Skeletal muscle satellite cell (primary cell): ENCODE measurements around the gene PACSIN2.

ENCODE experiments used
- H3K27me3 ChIP-seq: 2 replicates; pipeline ENCODE4 v1.7.0; 2013; ENCODE audit warnings: low read length; ENCODE audit not compliant: control insufficient read depth, insufficient read depth
- H3K36me3 ChIP-seq: 2 replicates; pipeline ENCODE4 v1.7.0; 2013; ENCODE audit warnings: mild to moderate bottlenecking, control low read depth, low read length; ENCODE audit not compliant: insufficient read depth
- H3K4me1 ChIP-seq: 2 replicates; pipeline ENCODE4 v1.7.0; 2013; ENCODE audit warnings: low read length; ENCODE audit not compliant: control insufficient read depth, insufficient read depth
- H3K4me2 ChIP-seq: 2 replicates; pipeline ENCODE4 v1.7.0; 2013; ENCODE audit warnings: mild to moderate bottlenecking, low read length
- H3K4me3 ChIP-seq: 2 replicates; pipeline ENCODE4 v1.7.0; 2013; ENCODE audit warnings: low read length
- H3K9ac ChIP-seq: 2 replicates; pipeline ENCODE4 v1.7.0; 2013; ENCODE audit warnings: mild to moderate bottlenecking, low read depth, low read length, moderate library complexity
- H3K9me3 ChIP-seq: replicated peaks from 2 replicates; pipeline ENCODE4 v1.7.0; 2013; ENCODE audit warnings: mild to moderate bottlenecking, control low read depth, low read length

PACSIN2 gene

GRCh38 chr22:42905702-42906183 is 109.2 kb downstream of the PACSIN2 start:
- H3K36me3 ChIP-seq = peaks cover 34% of the 10 kb centered on the region
- H3K9ac ChIP-seq = no peak overlapping the region
- H3K4me3 ChIP-seq = no peak overlapping the region
- H3K4me1 ChIP-seq = peaks cover 44% of the 10 kb centered on the region
- H3K4me2 ChIP-seq = peak overlapping the region; percentile 57
- H3K27me3 ChIP-seq = no peaks in the 10 kb centered on the region
- no peaks in the 10 kb centered on the region for H3K9me3 ChIP-seq

GRCh38 chr22:42905217-42905616 is 109.7 kb downstream of the PACSIN2 start:
- Histone ChIP-seq H3K36me3 (peaks cover 30% of the 10 kb centered on the region), H3K9me3 (no peaks in the 10 kb centered on the region), H3K4me3 (no peak overlapping the region), H3K27me3 (no peaks in the 10 kb centered on the region), H3K9ac (no peak overlapping the region), H3K4me2 (peak overlapping the region; percentile 57), H3K4me1 (peaks cover 44% of the 10 kb centered on the region)

GRCh38 chr22:42904050-42904449 is 110.9 kb downstream of the PACSIN2 start:
- Histone ChIP-seq H3K27me3 (no peaks in the 10 kb centered on the region), H3K9me3 (no peaks in the 10 kb centered on the region), H3K4me1 (peaks cover 44% of the 10 kb centered on the region), H3K4me2 (no peak overlapping the region), H3K9ac (no peak overlapping the region), H3K4me3 (no peak overlapping the region), H3K36me3 (peaks cover 18% of the 10 kb centered on the region)

- no peaks in the 10 kb centered on the region for H3K9me3 ChIP-seq
- H3K4me1 ChIP-seq = peaks cover 36% of the 10 kb centered on the region
- H3K27me3 ChIP-seq = no peaks in the 10 kb centered on the region
- peaks cover 15% of the 10 kb centered on the region for H3K36me3 ChIP-seq
- H3K4me2 ChIP-seq = no peak overlapping the region
- H3K4me3 ChIP-seq = no peak overlapping the region
- H3K9ac ChIP-seq = no peak overlapping the region
These were observed 112.0 kb downstream of the PACSIN2 start for GRCh38 chr22:42902875-42903510.

- Histone ChIP-seq H3K4me1 (peaks cover 26% of the 10 kb centered on the region), H3K27me3 (no peaks in the 10 kb centered on the region), H3K4me2 (no peak overlapping the region), H3K9ac (no peak overlapping the region), H3K4me3 (no peak overlapping the region), H3K9me3 (no peaks in the 10 kb centered on the region), H3K36me3 (peaks cover 11% of the 10 kb centered on the region)
These were observed 113.0 kb downstream of the PACSIN2 start for GRCh38 chr22:42901790-42902508.

- no peak overlapping the region for H3K4me2 ChIP-seq
- H3K9ac ChIP-seq = no peak overlapping the region
- H3K9me3 ChIP-seq = no peaks in the 10 kb centered on the region
- H3K36me3 ChIP-seq = peaks cover 24% of the 10 kb centered on the region
- H3K4me3 ChIP-seq = no peak overlapping the region
- no peaks in the 10 kb centered on the region for H3K27me3 ChIP-seq
- H3K4me1 ChIP-seq = no peaks in the 10 kb centered on the region
These were observed 117.0 kb downstream of the PACSIN2 start for GRCh38 chr22:42897960-42898359.

- Histone ChIP-seq H3K4me1 (no peaks in the 10 kb centered on the region), H3K4me3 (no peak overlapping the region), H3K9ac (no peak overlapping the region)
These were observed 119.4 kb downstream of the PACSIN2 start for GRCh38 chr22:42895541-42895981.

GRCh38 chr22:42895087-42895486 is 119.9 kb downstream of the PACSIN2 start:
- no peaks in the 10 kb centered on the region for H3K4me1 ChIP-seq
- no peak overlapping the region for H3K4me3 ChIP-seq
- no peaks in the 10 kb centered on the region for H3K27me3 ChIP-seq
- no peaks in the 10 kb centered on the region for H3K9me3 ChIP-seq
- H3K4me2 ChIP-seq = no peak overlapping the region
- no peak overlapping the region for H3K9ac ChIP-seq
- H3K36me3 ChIP-seq = peaks cover 35% of the 10 kb centered on the region

More at GRCh38 chr22:42895541-42895981, 119.4 kb downstream of the PACSIN2 start:
- Histone ChIP-seq H3K9me3 (no peaks in the 10 kb centered on the region), H3K4me2 (no peak overlapping the region), H3K27me3 (no peaks in the 10 kb centered on the region), H3K36me3 (peaks cover 35% of the 10 kb centered on the region)

GRCh38 chr22:42893371-42894150 is 121.4 kb downstream of the PACSIN2 start:
- peaks cover 46% of the 10 kb centered on the region for H3K36me3 ChIP-seq
- no peaks in the 10 kb centered on the region for H3K9me3 ChIP-seq
- H3K9ac ChIP-seq = no peak overlapping the region
- no peaks in the 10 kb centered on the region for H3K27me3 ChIP-seq
- no peak overlapping the region for H3K4me3 ChIP-seq
- H3K4me2 ChIP-seq = no peak overlapping the region
- H3K4me1 ChIP-seq = no peaks in the 10 kb centered on the region

GRCh38 chr22:42892571-42893316 is 122.2 kb downstream of the PACSIN2 start:
- Histone ChIP-seq H3K4me1 (no peaks in the 10 kb centered on the region), H3K9me3 (no peaks in the 10 kb centered on the region), H3K27me3 (no peaks in the 10 kb centered on the region), H3K9ac (no peak overlapping the region), H3K36me3 (peaks cover 54% of the 10 kb centered on the region), H3K4me2 (no peak overlapping the region), H3K4me3 (no peak overlapping the region)

GRCh38 chr22:42892156-42892555 is 122.8 kb downstream of the PACSIN2 start:
- Histone ChIP-seq H3K4me1 (no peaks in the 10 kb centered on the region), H3K9ac (no peak overlapping the region), H3K4me2 (no peak overlapping the region), H3K4me3 (no peak overlapping the region), H3K36me3 (peaks cover 60% of the 10 kb centered on the region), H3K9me3 (no peaks in the 10 kb centered on the region), H3K27me3 (no peaks in the 10 kb centered on the region)
